HEK293 (cell line): ENCODE results near the gene SMC5.
"Not testable (repeated sequence)": the region's sequence is repeated elsewhere in the genome, so short reads cannot be mapped to it uniquely, and the experiment has no call there.

Experiments
- CTCF ChIA-PET: fragments of 350-600 bp; formaldehyde crosslinking; extraction: SDS; loops from one replicate; lab custom pipeline; 2021; ENCODE audit warnings: antibody characterized with exemption; lab: Yijun Ruan, JAX
- POLR2A ChIA-PET: fragments of 300-600 bp; formaldehyde crosslinking; extraction: SDS; loops from one replicate; lab custom pipeline; 2020; ENCODE audit warnings: antibody characterized with exemption, inconsistent platforms; lab: Yijun Ruan, JAX
- H3K27ac ChIP-seq: fragments of 200-500 bp; sonication (Bioruptor generic); 2 replicates; pipeline ENCODE4 v1.5.1; 2014; ENCODE audit warnings: low read depth, low read length, control low read depth, inconsistent platforms; ENCODE audit errors: extremely low read depth
- H3K36me3 ChIP-seq, 2 experiments: fragments of 200-500 bp in 1 of 2; sonication (Bioruptor generic) in 1 of 2; 1 replicate in 1 of 2; 2 replicates in 1 of 2; pipeline ENCODE4 v1.5.1; 2014 to 2017; ENCODE audit warnings: inconsistent platforms in 2 of 2, low read length in 2 of 2; ENCODE audit not compliant: control insufficient read depth in 2 of 2, insufficient read depth in 1 of 2
- H3K4me1 ChIP-seq: fragments of 200-500 bp; sonication (Bioruptor generic); 2 replicates; pipeline ENCODE4 v1.5.1; 2014; ENCODE audit warnings: mild to moderate bottlenecking, low read length, inconsistent platforms; ENCODE audit not compliant: control insufficient read depth, insufficient read depth
- H3K4me3 ChIP-seq: 2 replicates; pipeline ENCODE4 v1.5.1; 2011; ENCODE audit warnings: low read depth, mild to moderate bottlenecking, control low read depth, low read length, moderate library complexity
- H3K9me3 ChIP-seq: fragments of 200-500 bp; sonication (Bioruptor generic); 2 replicates; pipeline ENCODE4 v1.5.1; 2014; ENCODE audit warnings: low read depth, low read length, inconsistent platforms; ENCODE audit not compliant: control insufficient read depth, insufficient read depth
- AEBP2 ChIP-seq: fragments of 450-650 bp; formaldehyde crosslinking; IDR thresholded peaks from 2 replicates; pipeline ENCODE4 v1.5.1; 2016; ENCODE audit warnings: missing biosample characterization, missing genetic modification characterization, borderline replicate concordance
- KLF16 ChIP-seq: fragments of 450-650 bp; formaldehyde crosslinking; IDR thresholded peaks from 2 replicates; pipeline ENCODE4 v1.5.1; 2017; ENCODE audit warnings: missing biosample characterization, missing genetic modification characterization
- SETDB1 ChIP-seq: IDR thresholded peaks from one replicate; pipeline ENCODE4 v1.6.1; 2017; ENCODE audit warnings: mild to moderate bottlenecking, low read length, moderate library complexity, mixed read lengths; ENCODE audit not compliant: insufficient read length
- TRIM28 ChIP-seq: IDR thresholded peaks from 2 replicates; pipeline ENCODE4 v1.6.1; 2011; ENCODE audit warnings: low read length, control low read depth, borderline replicate concordance
- ZBTB8A ChIP-seq: fragments of 450-650 bp; formaldehyde crosslinking; IDR thresholded peaks from 2 replicates; pipeline ENCODE4 v1.5.1; 2016; ENCODE audit warnings: missing biosample characterization, missing genetic modification characterization
- ZFP3 ChIP-seq: fragments of 450-650 bp; formaldehyde crosslinking; IDR thresholded peaks from 2 replicates; pipeline ENCODE4 v1.5.1; 2016; ENCODE audit warnings: low read depth, missing biosample characterization, missing genetic modification characterization
- ZFP37 ChIP-seq: fragments of 450-650 bp; formaldehyde crosslinking; IDR thresholded peaks from 2 replicates; pipeline ENCODE4 v1.5.1; 2016; ENCODE audit warnings: missing biosample characterization, missing genetic modification characterization
- ZNF146 ChIP-seq: fragments of 450-650 bp; formaldehyde crosslinking; IDR thresholded peaks from 2 replicates; pipeline ENCODE4 v1.5.1; 2016; ENCODE audit warnings: missing biosample characterization, missing genetic modification characterization
- ZNF24 ChIP-seq: fragments of 450-650 bp; formaldehyde crosslinking; IDR thresholded peaks from 2 replicates; pipeline ENCODE4 v1.5.1; 2016; ENCODE audit warnings: missing biosample characterization, missing genetic modification characterization
- ZNF302 ChIP-seq: fragments of 450-650 bp; formaldehyde crosslinking; IDR thresholded peaks from 2 replicates; pipeline ENCODE4 v1.5.1; 2016; ENCODE audit warnings: missing biosample characterization, missing genetic modification characterization, low read depth
- ZNF37A ChIP-seq: fragments of 450-650 bp; IDR thresholded peaks from 2 replicates; pipeline ENCODE4 v1.5.1; 2018; ENCODE audit warnings: missing biosample characterization, missing genetic modification characterization
- ZNF416 ChIP-seq: fragments of 450-650 bp; formaldehyde crosslinking; IDR thresholded peaks from 2 replicates; pipeline ENCODE4 v1.5.1; 2016; ENCODE audit warnings: missing biosample characterization, missing genetic modification characterization
- ZNF433 ChIP-seq: fragments of 450-650 bp; formaldehyde crosslinking; IDR thresholded peaks from 2 replicates; pipeline ENCODE4 v1.5.1; 2016; ENCODE audit warnings: missing biosample characterization, missing genetic modification characterization, low read depth
- ZNF473 ChIP-seq: fragments of 450-650 bp; formaldehyde crosslinking; IDR thresholded peaks from 2 replicates; pipeline ENCODE4 v1.5.1; 2017; ENCODE audit warnings: missing biosample characterization, missing genetic modification characterization
- ZNF501 ChIP-seq: fragments of 450-650 bp; formaldehyde crosslinking; IDR thresholded peaks from 2 replicates; pipeline ENCODE4 v1.5.1; 2016; ENCODE audit warnings: missing biosample characterization, missing genetic modification characterization
- ZNF639 ChIP-seq: fragments of 450-650 bp; formaldehyde crosslinking; IDR thresholded peaks from 2 replicates; pipeline ENCODE4 v1.5.1; 2016; ENCODE audit warnings: missing biosample characterization, missing genetic modification characterization
- ZNF707 ChIP-seq: fragments of 450-650 bp; formaldehyde crosslinking; IDR thresholded peaks from 2 replicates; pipeline ENCODE4 v1.5.1; 2016; ENCODE audit warnings: missing biosample characterization, missing genetic modification characterization
- ZNF791 ChIP-seq: fragments of 450-650 bp; formaldehyde crosslinking; IDR thresholded peaks from 2 replicates; pipeline ENCODE4 v1.5.1; 2016; ENCODE audit warnings: missing biosample characterization, missing genetic modification characterization
- ZNF843 ChIP-seq: fragments of 450-650 bp; formaldehyde crosslinking; IDR thresholded peaks from 2 replicates; pipeline ENCODE4 v1.5.1; 2016; ENCODE audit warnings: missing biosample characterization, missing genetic modification characterization
- ZXDB ChIP-seq: fragments of 450-650 bp; formaldehyde crosslinking; IDR thresholded peaks from 2 replicates; pipeline ENCODE4 v1.5.1; 2016; ENCODE audit warnings: missing biosample characterization, missing genetic modification characterization
- TF ChIP-seq, protein P1 (sequence below): IDR thresholded peaks from 2 replicates; pipeline ENCODE4 v1.6.1; 2011; ENCODE audit warnings: mild to moderate bottlenecking, low read depth, low read length, borderline replicate concordance
- TF ChIP-seq, protein P2 (sequence below): fragments of 450-650 bp; IDR thresholded peaks from 2 replicates; pipeline ENCODE4 v1.5.1; 2018; ENCODE audit warnings: missing biosample characterization, missing genetic modification characterization

SMC5 gene

DNA sequence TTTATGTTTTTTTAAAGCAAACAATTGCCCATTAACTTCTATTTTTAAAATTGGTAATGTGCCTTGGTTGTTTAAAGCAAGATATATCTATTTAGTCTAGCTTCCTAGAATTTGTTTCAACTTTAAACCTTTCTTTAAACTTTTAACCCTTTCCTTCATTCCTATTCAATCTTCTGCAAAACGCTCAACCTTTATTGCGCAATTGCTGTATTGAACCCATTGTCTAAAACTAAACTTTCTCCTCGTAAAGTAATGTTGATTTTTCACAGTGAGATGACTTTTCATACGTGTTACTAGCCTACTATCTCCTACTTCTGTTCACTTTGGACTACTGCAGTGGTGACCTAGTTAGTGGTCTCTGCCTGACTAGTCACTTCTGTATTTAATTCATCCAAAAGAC is 63.3 kb downstream of the SMC5 start (continued):
- TF ChIP-seq, protein P1, sequence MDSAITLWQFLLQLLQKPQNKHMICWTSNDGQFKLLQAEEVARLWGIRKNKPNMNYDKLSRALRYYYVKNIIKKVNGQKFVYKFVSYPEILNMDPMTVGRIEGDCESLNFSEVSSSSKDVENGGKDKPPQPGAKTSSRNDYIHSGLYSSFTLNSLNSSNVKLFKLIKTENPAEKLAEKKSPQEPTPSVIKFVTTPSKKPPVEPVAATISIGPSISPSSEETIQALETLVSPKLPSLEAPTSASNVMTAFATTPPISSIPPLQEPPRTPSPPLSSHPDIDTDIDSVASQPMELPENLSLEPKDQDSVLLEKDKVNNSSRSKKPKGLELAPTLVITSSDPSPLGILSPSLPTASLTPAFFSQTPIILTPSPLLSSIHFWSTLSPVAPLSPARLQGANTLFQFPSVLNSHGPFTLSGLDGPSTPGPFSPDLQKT: no peak
- TF ChIP-seq, protein P2, sequence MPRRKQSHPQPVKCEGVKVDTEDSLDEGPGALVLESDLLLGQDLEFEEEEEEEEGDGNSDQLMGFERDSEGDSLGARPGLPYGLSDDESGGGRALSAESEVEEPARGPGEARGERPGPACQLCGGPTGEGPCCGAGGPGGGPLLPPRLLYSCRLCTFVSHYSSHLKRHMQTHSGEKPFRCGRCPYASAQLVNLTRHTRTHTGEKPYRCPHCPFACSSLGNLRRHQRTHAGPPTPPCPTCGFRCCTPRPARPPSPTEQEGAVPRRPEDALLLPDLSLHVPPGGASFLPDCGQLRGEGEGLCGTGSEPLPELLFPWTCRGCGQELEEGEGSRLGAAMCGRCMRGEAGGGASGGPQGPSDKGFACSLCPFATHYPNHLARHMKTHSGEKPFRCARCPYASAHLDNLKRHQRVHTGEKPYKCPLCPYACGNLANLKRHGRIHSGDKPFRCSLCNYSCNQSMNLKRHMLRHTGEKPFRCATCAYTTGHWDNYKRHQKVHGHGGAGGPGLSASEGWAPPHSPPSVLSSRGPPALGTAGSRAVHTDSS: no peak

DNA sequence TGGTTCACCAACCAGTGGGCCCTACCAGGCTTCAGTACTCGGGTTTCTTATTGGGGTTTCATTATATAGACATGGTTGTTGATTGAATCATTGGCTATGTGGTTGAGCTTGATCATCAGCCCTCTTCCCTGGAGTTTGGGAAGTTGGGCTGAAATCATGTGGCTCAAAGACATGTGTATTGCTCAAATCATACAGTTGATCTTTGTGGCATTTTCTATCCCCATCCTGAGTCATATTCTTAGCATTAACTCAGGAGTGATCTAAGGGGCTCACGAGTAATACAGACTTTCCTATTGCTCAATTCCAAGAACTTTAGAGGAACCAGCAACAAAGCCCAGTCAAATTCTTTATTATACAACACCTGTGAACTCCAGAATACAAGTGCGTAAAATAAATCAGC is 66.2 kb downstream of the SMC5 start:
- H3K4me3 ChIP-seq: no peak overlapping the region
- H3K27ac ChIP-seq: no peak overlapping the region
- H3K9me3 ChIP-seq: no peaks in the 10 kb centered on the region
- peaks cover 24 to 92% of the 10 kb centered on the region in 2 experiments for H3K36me3 ChIP-seq
- CTCF ChIA-PET: interaction anchor here (0.6 kb wide), 1 partner anchor 162 kb away, joined by 3 read pairs; no protein-coding TSS in a partner anchor
- POLR2A ChIA-PET: no interaction called here
- no peak for TF ChIP-seq ZBTB8A (tag by site-specific recombination)
- TF ChIP-seq ZFP37: no peak
- no peak for TF ChIP-seq TRIM28
- no peak for TF ChIP-seq ZFP3 (tag by site-specific recombination)
- TF ChIP-seq ZXDB (tag by site-specific recombination): no peak
- TF ChIP-seq ZNF146: no peak
- TF ChIP-seq ZNF639 (tag by site-specific recombination): no peak
- TF ChIP-seq ZNF501 (tag by site-specific recombination): no peak
- TF ChIP-seq ZNF416: no peak
- no peak for TF ChIP-seq ZNF302 (tag by site-specific recombination)
- no peak for TF ChIP-seq ZNF707
- no peak for TF ChIP-seq ZNF37A (tag by site-specific recombination)
- TF ChIP-seq ZNF433 (tag by site-specific recombination): no peak
- no peak for TF ChIP-seq ZNF791 (tag by site-specific recombination)
- no peak for TF ChIP-seq ZNF843
- TF ChIP-seq AEBP2 (tag by site-specific recombination): no peak
- TF ChIP-seq ZNF24 (tag by site-specific recombination): no peak
- no peak for TF ChIP-seq KLF16 (tag by site-specific recombination)
- no peak for TF ChIP-seq ZNF473 (tag by site-specific recombination)
- no peaks in the 10 kb centered on the region for H3K4me1 ChIP-seq

GRCh38 chr9:70328625-70329024 is 69.8 kb downstream of the SMC5 start:
- TF ChIP-seq SETDB1: peak; percentile 50
- peaks cover 12 to 74% of the 10 kb centered on the region in 2 experiments for H3K36me3 ChIP-seq
- H3K4me3 ChIP-seq, H3K4me1 ChIP-seq, CTCF ChIA-PET, POLR2A ChIA-PET, H3K9me3 ChIP-seq, H3K27ac ChIP-seq: not testable (repeated sequence)
